T-helper 1 cell treated with Interleukin-12 subunit alpha and Interleukin-12 subunit beta and Interleukin-4 antibody, amounts not matched to agents 30 ng/mL and 1 ng/mL, for 36 hours (primary cell): ENCODE data around the gene DSCAML1. TPM values are rescaled to one million over a fixed set of nuclear protein-coding genes. Genes with fewer than 3 reads are reported as not detected.
"Not testable (repeated sequence)": the region's sequence is repeated elsewhere in the genome, so short reads cannot be mapped to it uniquely, and the experiment has no call there.

Experiments used
- intact Hi-C: fragments of 100-400 bp; cut with micrococcal nuclease; formaldehyde crosslinking; loops from one replicate; pipeline ENCODE4 v1.15.1; 2024
- total RNA-seq: library from RNA; stranded (reverse); gene quantifications from 2 replicates; pipeline ENCODE4 v1.2.3, GENCODE V29; 2022

DSCAML1 gene
- total RNA-seq, 1 donor from 2014 or later: 0.27 TPM

DNA sequence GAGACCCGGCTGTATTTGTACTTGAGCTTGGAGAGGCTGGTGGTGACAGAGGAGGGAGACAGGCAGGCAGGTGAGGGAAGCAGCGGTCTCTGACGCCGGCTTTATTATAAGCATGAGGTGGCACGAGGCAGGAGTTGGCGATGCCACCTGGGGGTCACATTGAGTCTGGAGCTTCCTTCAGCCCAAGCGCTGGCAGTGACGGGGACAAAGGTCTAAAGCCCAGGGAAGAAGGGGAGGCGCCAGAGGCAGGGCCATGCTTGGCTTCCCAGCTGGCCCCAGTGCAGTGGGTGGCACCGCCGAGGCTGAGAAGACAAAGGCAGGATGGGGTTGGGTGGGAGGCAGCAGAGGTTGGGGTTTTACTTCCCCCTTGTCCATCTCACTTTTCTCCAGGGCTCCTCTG lies 23.1 kb upstream of the DSCAML1 start:
- intact Hi-C loops: no loop called here

- intact Hi-C loops: loop anchor here (5.0 kb wide), 6 partner anchors 408 to 618 kb away; partner anchors contain the start of genes CD3D, CD3G, CEP164 and JAML
Observed at GRCh38 chr11:117819096-117820040, 22.4 kb upstream of the DSCAML1 start.

DNA sequence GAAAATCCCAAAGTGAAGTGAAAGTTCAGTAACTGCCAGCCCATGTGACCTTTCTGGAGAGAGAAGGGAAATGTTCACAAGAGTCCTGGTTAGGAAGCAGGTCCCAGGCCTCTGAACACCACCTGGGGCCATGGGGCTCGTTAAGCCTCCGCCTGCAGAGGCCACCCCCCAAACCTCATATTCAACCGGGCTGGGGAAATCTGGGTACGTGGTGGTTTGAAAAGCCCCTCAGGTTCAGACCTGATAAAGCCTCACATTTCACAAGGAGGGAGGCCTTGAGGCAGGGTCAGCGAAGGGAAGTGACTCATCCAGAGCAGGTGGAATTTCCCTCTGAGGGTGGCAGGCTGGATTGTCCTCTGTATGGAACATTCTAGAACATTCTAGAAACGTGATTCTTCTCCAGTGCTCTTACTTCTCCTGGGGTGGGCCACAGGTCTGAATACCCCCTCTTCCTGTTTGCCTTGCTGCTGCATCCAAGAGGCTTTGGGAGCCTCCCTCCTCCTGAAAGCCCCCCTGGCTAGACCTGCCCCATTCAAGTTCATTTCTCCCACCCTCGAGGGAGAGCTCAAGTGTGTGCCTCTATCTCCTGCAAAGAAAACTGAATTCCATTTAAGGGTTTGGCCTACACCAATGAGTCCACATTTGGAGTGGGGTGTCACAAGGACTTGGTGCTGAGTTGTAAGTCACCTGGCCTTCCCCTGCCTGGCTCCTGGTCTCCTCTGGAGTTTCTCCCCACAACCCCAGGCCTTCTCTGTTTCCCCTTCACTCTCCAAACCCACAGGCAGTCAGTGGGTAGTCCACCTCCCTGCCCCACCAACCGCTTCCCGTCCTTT lies 21.2 kb upstream of the DSCAML1 start:
- intact Hi-C loops: loop anchor here (1.0 to 5.0 kb wide), 8 partner anchors 132 to 619 kb away; partner anchors contain the start of genes CD3D, CD3G, CEP164 and JAML

DNA sequence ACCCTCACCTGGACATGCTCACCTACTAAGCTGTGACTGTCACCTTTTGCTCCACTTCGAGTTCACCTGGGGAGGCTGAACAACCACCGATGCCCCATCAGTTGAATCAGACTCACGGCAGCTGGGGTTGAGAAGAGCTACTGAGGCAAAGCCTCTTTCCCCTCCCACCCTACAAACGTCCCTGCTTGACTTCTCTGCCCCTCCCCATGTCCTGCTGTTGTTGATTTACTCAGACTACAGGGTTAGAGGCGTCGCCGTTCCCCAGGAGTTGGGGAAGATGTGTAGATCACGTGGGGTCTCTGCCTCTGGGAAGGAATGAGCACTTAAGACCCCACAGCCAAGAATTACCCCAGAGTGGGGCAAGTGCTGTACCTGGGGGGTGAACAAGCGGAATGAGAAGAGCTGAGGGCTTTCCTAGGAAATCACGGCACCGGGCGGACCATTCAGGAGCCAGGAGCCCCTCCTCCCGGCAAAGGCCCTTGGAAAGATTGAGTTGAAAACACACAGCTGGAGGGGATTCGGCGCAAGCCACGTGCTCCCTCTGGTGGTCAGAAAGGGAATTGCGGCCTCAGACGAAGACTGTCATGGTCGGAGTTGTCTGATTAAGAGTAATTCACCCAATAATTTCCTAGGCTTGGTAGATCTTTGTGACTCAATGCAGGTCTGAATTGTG lies 20.5 kb upstream of the DSCAML1 start:
- intact Hi-C loops: loop anchor here (1.0 to 5.0 kb wide), 9 partner anchors 10 to 620 kb away; partner anchors contain the start of genes CD3D, CD3G, CEP164 and JAML

- intact Hi-C loops: loop anchor here (1.0 to 5.0 kb wide), 7 partner anchors 10 to 620 kb away; partner anchors contain the start of genes CD3D, CD3G, CEP164 and JAML
Observed at GRCh38 chr11:117816846-117817367, 19.9 kb upstream of the DSCAML1 start.

DNA sequence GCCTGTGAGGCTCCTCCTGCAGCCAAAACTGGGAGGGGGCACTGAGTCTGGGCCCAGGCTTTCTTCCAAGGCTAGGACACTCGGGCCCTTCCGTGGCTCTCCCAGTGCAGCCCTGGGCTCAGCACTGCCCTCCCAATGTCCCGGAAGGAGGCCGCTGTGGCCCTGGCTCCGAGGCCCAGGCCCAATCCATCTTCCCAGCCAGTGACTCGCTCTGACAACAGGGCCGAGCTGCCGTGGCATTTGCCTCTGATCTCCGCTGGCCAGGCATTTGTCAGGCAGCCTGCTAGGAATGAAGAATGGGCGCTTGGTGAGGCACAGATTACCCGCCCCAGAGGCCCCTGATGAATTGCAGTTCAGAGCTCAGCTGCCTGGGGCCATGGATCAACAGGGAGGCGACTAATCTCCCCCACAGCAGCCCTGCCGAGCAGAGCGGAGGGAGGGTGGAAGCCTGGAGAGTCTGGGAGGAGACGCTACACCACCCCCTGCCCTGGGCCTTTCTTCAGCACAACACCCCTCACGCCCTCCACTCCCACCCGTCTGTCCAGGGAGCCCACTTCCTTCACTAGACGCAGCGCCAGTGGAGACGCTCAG lies 19.2 kb upstream of the DSCAML1 start:
- intact Hi-C loops: loop anchor here (5.0 kb wide), 6 partner anchors 411 to 621 kb away; partner anchors contain the start of genes CD3D, CD3G, CEP164 and JAML

GRCh38 chr11:117815262-117815803 lies 18.3 kb upstream of the DSCAML1 start:
- intact Hi-C loops: loop anchor here (1.0 to 5.0 kb wide), 13 partner anchors 13 to 1215 kb away; partner anchors contain the start of genes CD3D, CD3G, CEP164 and IL10RA

GRCh38 chr11:117814766-117815261 lies 17.8 kb upstream of the DSCAML1 start:
- intact Hi-C loops: loop anchor here (1.0 to 5.0 kb wide), 13 partner anchors 13 to 1215 kb away; partner anchors contain the start of genes CD3D, CD3G, CEP164 and IL10RA

DNA sequence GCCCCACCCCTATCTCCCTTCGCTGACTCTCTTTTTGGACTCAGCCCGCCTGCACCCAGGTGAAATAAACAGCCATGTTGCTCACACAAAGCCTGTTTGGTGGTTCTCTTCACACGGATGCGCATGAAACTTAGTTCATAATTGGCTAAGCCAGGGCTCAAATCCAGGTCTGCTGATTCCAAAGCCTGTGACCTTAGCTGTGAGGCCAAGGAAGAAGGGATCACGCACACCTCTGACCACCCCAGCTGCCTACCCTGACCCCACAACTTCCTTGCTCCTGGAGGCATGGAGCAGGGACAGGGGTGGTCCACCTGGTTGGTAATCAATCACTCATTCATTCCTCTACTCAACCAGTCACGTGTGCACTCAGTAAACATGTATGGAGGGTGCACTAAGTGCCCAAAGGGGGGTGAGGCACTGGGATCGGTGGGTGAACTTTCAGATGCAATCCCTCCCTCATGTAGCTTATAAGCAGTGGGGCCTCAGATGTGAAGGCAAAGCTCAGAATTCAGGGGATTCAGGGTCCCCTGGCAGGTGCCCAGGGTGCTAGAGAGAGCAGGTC lies 17.3 kb upstream of the DSCAML1 start:
- intact Hi-C loops: loop anchor here (2.0 kb wide), 2 partner anchors 331 to 583 kb away; no protein-coding TSS in a partner anchor

DNA sequence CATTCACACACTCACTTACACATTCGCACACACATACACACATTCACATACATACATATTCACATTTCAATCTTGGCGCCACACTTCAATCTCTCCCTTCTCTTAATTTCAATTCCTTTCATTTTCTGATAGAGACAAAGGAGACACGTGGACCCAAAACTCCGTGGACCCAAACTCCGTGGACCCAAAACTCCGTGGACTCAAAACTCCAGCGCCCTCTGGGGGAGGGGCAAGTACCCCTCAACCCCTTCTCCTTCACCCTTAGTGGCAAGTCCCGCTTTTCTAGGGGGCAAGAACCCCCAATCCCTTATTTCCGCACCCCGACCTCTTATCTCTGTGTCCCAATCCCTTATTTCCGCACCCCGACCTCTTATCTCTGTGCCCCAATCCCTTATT lies 13.0 kb upstream of the DSCAML1 start:
- intact Hi-C loops: not testable (repeated sequence)

- intact Hi-C loops: loop anchor here (5.0 kb wide), 1 partner anchor 803 kb away; no protein-coding TSS in a partner anchor
Observed at GRCh38 chr11:117809236-117810055, 12.4 kb upstream of the DSCAML1 start.

- intact Hi-C loops: loop anchor here (5.0 kb wide), 1 partner anchor 804 kb away; no protein-coding TSS in a partner anchor
Observed at GRCh38 chr11:117808784-117809183, 11.8 kb upstream of the DSCAML1 start.

DNA sequence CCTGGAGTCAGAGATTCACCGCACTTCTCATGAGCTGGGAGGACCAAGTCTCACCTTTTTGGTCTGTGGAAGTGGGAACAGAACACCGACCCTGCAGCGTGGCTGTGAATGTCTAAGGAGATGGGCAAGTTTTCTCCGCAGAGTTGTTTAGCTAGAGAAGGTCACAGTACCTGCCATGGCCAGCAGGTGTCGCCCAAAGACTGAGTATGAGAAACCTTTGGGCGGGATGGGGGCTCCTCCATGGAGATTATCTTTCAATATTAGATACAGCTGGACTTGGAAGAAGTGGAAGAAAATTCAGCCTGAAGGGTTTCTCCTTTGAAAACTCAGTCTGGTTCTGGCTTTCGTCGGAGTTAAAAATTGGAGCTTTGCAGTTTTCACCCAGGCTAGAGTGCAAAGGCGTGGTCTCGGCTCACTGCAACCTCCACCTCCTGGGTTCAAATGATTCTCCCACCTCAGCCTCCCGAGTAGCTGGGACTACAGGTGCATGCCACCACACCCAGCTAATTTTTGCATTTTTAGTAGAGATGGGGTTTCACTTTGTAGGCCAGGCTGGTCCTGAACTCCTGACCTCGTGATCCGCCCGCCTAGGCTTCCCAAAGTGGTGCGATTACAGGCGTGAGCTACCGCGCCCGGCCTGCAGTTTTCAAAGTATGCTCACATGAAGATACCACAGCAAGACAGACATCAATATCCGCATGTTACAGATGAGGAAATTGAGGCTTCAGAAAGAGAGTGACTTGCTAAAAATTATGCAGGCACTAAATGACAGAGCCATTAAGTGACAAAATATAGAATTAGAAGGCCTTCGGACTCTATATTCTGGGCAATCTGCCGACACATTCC lies 10.7 kb upstream of the DSCAML1 start:
- intact Hi-C loops: loop anchor here (1.0 to 5.0 kb wide), 7 partner anchors 10 to 805 kb away; partner anchors contain the start of gene IL10RA

DNA sequence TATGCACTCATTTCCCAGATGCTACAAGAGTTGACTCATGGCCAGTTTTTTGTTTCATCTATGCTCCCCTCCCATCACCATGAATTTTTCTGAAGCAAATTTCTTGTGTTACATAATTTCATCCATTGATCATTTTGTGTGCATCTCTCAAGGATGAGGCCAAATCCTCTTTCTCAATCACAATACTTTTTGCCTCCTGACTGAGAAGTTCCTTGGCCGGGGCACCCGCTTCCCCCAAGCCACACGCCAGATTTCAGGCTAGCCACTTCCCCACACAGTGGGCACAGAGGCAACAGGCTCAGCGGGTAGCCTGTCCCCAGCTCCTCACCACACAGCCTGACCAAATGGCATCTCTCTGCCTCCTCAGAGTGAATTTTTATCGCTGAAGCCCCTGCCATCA lies 9.8 kb upstream of the DSCAML1 start:
- intact Hi-C loops: loop anchor here (1.0 to 5.0 kb wide), 7 partner anchors 10 to 805 kb away; partner anchors contain the start of gene IL10RA

- intact Hi-C loops: loop anchor here (5.0 kb wide), 1 partner anchor 807 kb away; no protein-coding TSS in a partner anchor
Observed at GRCh38 chr11:117805045-117805444, 8.0 kb upstream of the DSCAML1 start.

DNA sequence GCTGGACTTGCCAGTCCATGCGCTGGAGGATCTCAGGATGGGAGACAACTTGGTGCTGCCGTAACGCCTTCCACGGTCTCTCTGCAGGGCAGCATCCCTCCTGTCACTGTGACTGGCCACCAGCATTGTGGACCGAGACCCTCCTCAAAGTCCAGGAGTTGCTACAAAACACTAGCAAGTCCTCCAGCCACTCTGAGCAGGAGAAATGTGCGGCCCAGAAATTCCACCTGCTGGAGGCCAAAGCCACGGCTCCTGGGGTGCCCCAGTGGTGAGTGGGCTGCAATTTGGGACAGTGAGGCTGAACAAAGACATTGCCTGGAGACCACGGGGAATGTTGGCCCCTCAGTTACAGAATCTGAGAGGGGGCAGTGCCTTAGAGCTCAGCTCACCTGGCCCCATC lies 6.9 kb upstream of the DSCAML1 start:
- intact Hi-C loops: no loop called here

- intact Hi-C loops: no loop called here
Observed at GRCh38 chr11:117799634-117800033, 2.6 kb upstream of the DSCAML1 start.
